Liver (tissue), 9 donors: ENCODE results near the gene CROCC2. TPM values are rescaled to one million over a fixed set of nuclear protein-coding genes. Genes with fewer than 3 reads are reported as not detected.

Experiments used
- DNase-seq: peaks from one replicate; pipeline ENCODE4 v3.0.0-alpha.2; 2017; ENCODE audit warnings: low spot score
- H3K27ac ChIP-seq, 2 donors: one replicate each; pipeline ENCODE4 v1.7.0; 2013; ENCODE audit warnings: inconsistent platforms in 2 of 2, low read length in 2 of 2, control low read depth in 1 of 2, low read depth in 1 of 2, mild to moderate bottlenecking in 1 of 2
- H3K27me3 ChIP-seq, 4 donors: one replicate each; pipeline versions ENCODE4 v1.6.1 to v1.7.0; 2013; ENCODE audit warnings: low read length in 3 of 4, inconsistent platforms in 1 of 4, mild to moderate bottlenecking in 1 of 4, moderate library complexity in 1 of 4; ENCODE audit not compliant: control insufficient read depth in 4 of 4, insufficient read depth in 4 of 4
- H3K36me3 ChIP-seq, 4 donors: one replicate each; pipeline versions ENCODE4 v1.6.1 to v1.7.0; 2013; ENCODE audit warnings: low read length in 3 of 4, mild to moderate bottlenecking in 3 of 4, low read depth in 1 of 4, moderate library complexity in 1 of 4; ENCODE audit not compliant: control insufficient read depth in 4 of 4, insufficient read depth in 3 of 4
- H3K4me1 ChIP-seq, 4 donors: one replicate each; pipeline versions ENCODE4 v1.6.1 to v1.7.0; 2013; ENCODE audit warnings: low read length in 3 of 4, mild to moderate bottlenecking in 3 of 4, moderate library complexity in 1 of 4; ENCODE audit not compliant: control insufficient read depth in 4 of 4, insufficient read depth in 4 of 4
- H3K4me3 ChIP-seq, 3 donors: one replicate each; pipeline versions ENCODE4 v1.6.1 to v1.7.0; 2013; ENCODE audit warnings: low read length in 3 of 3, control low read depth in 1 of 3, low read depth in 1 of 3, mild to moderate bottlenecking in 1 of 3
- H3K9ac ChIP-seq, 2 donors: one replicate each; pipeline ENCODE4 v1.7.0; 2013; ENCODE audit warnings: low read length in 2 of 2, mild to moderate bottlenecking in 2 of 2, moderate library complexity in 2 of 2, control low read depth in 1 of 2, low read depth in 1 of 2
- H3K9me3 ChIP-seq, 4 donors: one replicate each; pipeline versions ENCODE4 v1.6.1 to v1.7.0; 2013; ENCODE audit warnings: low read length in 3 of 4; ENCODE audit not compliant: control insufficient read depth in 4 of 4
- ATF3 ChIP-seq: IDR thresholded peaks from 2 replicates; pipeline ENCODE4 v1.6.1; 2016; ENCODE audit warnings: antibody characterized with exemption
- CTCF ChIP-seq: fragments of 150-350 bp; IDR thresholded peaks from 2 replicates; pipeline ENCODE4 v1.5.1; 2017; ENCODE audit warnings: improper control_type of control experiment, low read depth, low read length; ENCODE audit not compliant: missing input control
- FOXA1 ChIP-seq: IDR thresholded peaks from 2 replicates; pipeline ENCODE4 v1.6.1; 2016; ENCODE audit warnings: antibody characterized with exemption
- HNF4A ChIP-seq, 2 donors: conservative IDR thresholded peaks; 2 replicates each; pipeline ENCODE4 v1.6.1; 2016; ENCODE audit warnings: antibody characterized with exemption in 2 of 2, mild to moderate bottlenecking in 2 of 2
- HNF4G ChIP-seq: IDR thresholded peaks from 2 replicates; pipeline ENCODE4 v1.6.1; 2016; ENCODE audit warnings: antibody characterized with exemption
- NR2F2 ChIP-seq: IDR thresholded peaks from 2 replicates; pipeline ENCODE4 v1.6.1; 2016; ENCODE audit warnings: antibody characterized with exemption
- REST ChIP-seq: IDR thresholded peaks from 2 replicates; pipeline ENCODE4 v1.6.1; 2016; ENCODE audit warnings: antibody characterized with exemption, mild to moderate bottlenecking
- SP1 ChIP-seq: IDR thresholded peaks from 2 replicates; pipeline ENCODE4 v1.6.1; 2018; ENCODE audit warnings: antibody characterized with exemption, mild to moderate bottlenecking
- ZBTB33 ChIP-seq: IDR thresholded peaks from 2 replicates; pipeline ENCODE4 v1.6.1; 2016; ENCODE audit warnings: antibody characterized with exemption
- WGBS: extraction: QIAGEN DNeasy Blood & Tissue Kit; methylation state at CpG from one replicate; pipeline ENCODE4 v1.1.7; 2013; 5-methylcytosine and 5-hydroxymethylcytosine counted together
- polyA plus RNA-seq, 2 donors: library from polyadenylated mRNA; stranded (reverse) in 1 of 2; unstranded in 1 of 2; fragments of 200-250 nt in 1 of 2; fragments of >200 nt in 1 of 2; fragmentation: Nextera tagmentation in 1 of 2; extraction: Ambion mirVana in 1 of 2; gene quantifications; one replicate each; pipeline versions ENCODE4 v1.2.1 to v1.2.3, GENCODE V29; 2013 to 2015
- total RNA-seq, 2 donors: library from RNA; depleted of rRNA; stranded (reverse); fragments of >200 nt; gene quantifications; one replicate each; pipeline ENCODE4 v1.2.3, GENCODE V29; 2014
- TF ChIP-seq, protein P1 (sequence below): IDR thresholded peaks from 2 replicates; pipeline ENCODE4 v1.6.1; 2016; ENCODE audit warnings: antibody characterized with exemption
- donor health status: healthy.
- donor health status: healthy.
- donor health status: healthy.
- donor health status: healthy.
- donor health status: healthy.

The CROCC2 gene
- total and polyA plus RNA-seq, 4 donors = under 0.01 to 0.13 (median 0.05) TPM

DNA sequence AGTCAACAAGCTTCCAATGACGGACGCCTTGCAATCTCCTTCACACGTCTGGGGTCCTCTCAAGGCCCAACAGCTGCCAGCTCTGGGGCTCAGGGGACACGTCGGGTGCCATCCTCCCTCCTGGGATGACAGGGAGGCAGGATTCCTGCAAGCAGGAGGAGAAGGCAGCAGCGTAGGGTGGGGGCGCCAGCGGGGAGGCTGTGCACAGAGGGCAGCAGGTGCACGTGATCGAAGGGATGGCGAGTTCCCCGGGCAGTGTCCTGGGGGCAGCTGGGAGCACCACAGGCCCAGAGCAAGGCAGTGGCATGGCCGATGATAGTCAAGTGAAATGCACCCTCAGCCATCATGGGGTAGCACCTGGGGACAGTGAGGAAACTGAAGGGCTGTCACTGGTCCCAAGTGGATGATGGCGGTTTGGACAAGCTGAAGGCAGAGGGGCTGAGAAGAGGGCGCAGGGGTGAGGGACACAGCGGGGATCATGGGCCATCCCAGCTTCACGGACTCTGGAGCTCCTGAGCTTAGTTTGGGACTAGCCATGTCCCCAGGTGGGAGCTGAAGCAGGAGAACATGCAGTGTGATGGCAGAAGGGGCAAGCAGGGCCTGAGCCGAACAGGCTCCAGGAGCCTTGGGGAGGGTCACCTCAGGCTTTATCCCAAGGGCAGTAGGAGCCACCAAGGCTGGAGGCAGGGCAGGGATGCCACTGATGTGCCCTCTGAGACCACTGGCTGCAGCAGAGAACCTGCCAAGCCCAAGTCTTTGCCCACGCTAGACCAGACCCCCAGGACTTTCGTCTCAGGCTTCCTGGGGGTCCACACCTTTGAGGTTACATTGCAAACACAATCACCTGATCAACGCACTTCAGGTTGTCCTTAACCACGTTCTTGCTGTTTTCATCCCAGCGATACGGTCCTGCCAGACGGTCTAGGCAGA is 76.0 kb downstream of the CROCC2 start (continued):
- TF ChIP-seq CTCF = no peak
- TF ChIP-seq SP1 = no peak
- TF ChIP-seq NR2F2 = no peak
- TF ChIP-seq ZBTB33 = no peak

GRCh38 chr2:240982821-240983281 is 76.7 kb downstream of the CROCC2 start:
- 90% methylated on average over 8 of the region's 8 CpGs for WGBS
- no peak for DNase-seq

More at GRCh38 chr2:240982821-240983281, 76.7 kb downstream of the CROCC2 start:
- TF ChIP-seq HNF4A (conservative IDR thresholded peaks at IDR 0.05) (no peak), CTCF (no peak), HNF4G (no peak), SP1 (no peak), ATF3 (no peak), REST (no peak), ZBTB33 (no peak), NR2F2 (no peak), FOXA1 (no peak)
- TF ChIP-seq, protein P1, sequence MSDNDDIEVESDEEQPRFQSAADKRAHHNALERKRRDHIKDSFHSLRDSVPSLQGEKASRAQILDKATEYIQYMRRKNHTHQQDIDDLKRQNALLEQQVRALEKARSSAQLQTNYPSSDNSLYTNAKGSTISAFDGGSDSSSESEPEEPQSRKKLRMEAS = no peak
- peaks cover 26 to 43% (median 34%) of the 10 kb centered on the region in 4 donors for H3K4me1 ChIP-seq
- no peak overlapping the region for H3K27ac ChIP-seq
- H3K9ac ChIP-seq = no peak overlapping the region
- no peaks in the 10 kb centered on the region for H3K27me3 ChIP-seq
- no peaks in the 10 kb centered on the region for H3K9me3 ChIP-seq
- H3K4me3 ChIP-seq = no peak overlapping the region
- no peaks in the 10 kb centered on the region for H3K36me3 ChIP-seq
